Ascending aorta (tissue), 2 donors: ENCODE data around the gene NPTXR. TPM values are rescaled to one million over a fixed set of nuclear protein-coding genes. Genes with fewer than 3 reads are reported as not detected.

Experiments
- DNase-seq, 2 donors: peaks; one replicate each; pipeline ENCODE4 v3.0.0-alpha.2; 2019; ENCODE audit warnings: low spot score in 2 of 2
- H3K27ac ChIP-seq, 2 donors: fragments of 200-600 bp; sonication (generic); one replicate each; pipeline ENCODE4 v1.5.1; 2016 to 2017; ENCODE audit warnings: mild to moderate bottlenecking in 1 of 2
- H3K27me3 ChIP-seq: fragments of 200-600 bp; sonication (generic); one replicate; pipeline ENCODE4 v1.5.1; 2017
- H3K36me3 ChIP-seq, 2 donors: fragments of 200-600 bp; sonication (generic); one replicate each; pipeline ENCODE4 v1.5.1; 2016
- H3K4me1 ChIP-seq, 2 donors: fragments of 200-600 bp; sonication (generic); one replicate each; pipeline ENCODE4 v1.5.1; 2016 to 2017; ENCODE audit warnings: mild to moderate bottlenecking in 1 of 2
- H3K4me3 ChIP-seq, 2 donors: fragments of 200-600 bp; sonication (generic); one replicate each; pipeline ENCODE4 v1.5.1; 2016 to 2017; ENCODE audit warnings: mild to moderate bottlenecking in 1 of 2
- H3K9me3 ChIP-seq, 2 donors: fragments of 200-600 bp; sonication (generic); one replicate each; pipeline ENCODE4 v1.5.1; 2016
- CTCF ChIP-seq, 3 experiments: fragments of 200-600 bp in 2 of 3; fragments of 450-650 bp in 1 of 3; sonication (generic) in 2 of 3; IDR thresholded peaks; one replicate each; pipeline ENCODE4 v1.5.1; 2016 to 2019; ENCODE audit warnings: antibody characterized with exemption in 3 of 3, mild to moderate bottlenecking in 1 of 3, moderate library complexity in 1 of 3
- intact Hi-C: fragments of 100-400 bp; cut with DNase I; formaldehyde crosslinking; loops from one replicate; pipeline ENCODE4 v1.15.1; 2023
- total RNA-seq: library from RNA; depleted of rRNA; stranded (reverse); fragments of >200 nt; gene quantifications from one replicate; pipeline ENCODE4 v1.1.0, GENCODE V29; 2016

NPTXR gene
- total RNA-seq, 1 donor from 2014 or later: 46.3 TPM

- Histone ChIP-seq H3K4me3 (no peak overlapping the region), H3K27me3 (no peaks in the 10 kb centered on the region), H3K27ac (no peak overlapping the region), H3K4me1 (no peaks in the 10 kb centered on the region), H3K36me3 (peaks cover 3 to 18% of the 10 kb centered on the region in 2 donors), H3K9me3 (no peaks in the 10 kb centered on the region)
- intact Hi-C loops: no loop called here
- DNase-seq: no peak
- TF ChIP-seq CTCF (IDR thresholded peaks at IDR 0.05): no peak
Measured at GRCh38 chr22:38827510-38827909, 16.3 kb downstream of the NPTXR start.

- no peak for TF ChIP-seq CTCF (IDR thresholded peaks at IDR 0.05)
- Histone ChIP-seq H3K4me3 (no peak overlapping the region), H3K9me3 (no peaks in the 10 kb centered on the region), H3K4me1 (no peaks in the 10 kb centered on the region), H3K27ac (no peak overlapping the region), H3K36me3 (peaks cover 3 to 21% of the 10 kb centered on the region in 2 donors), H3K27me3 (no peaks in the 10 kb centered on the region)
- intact Hi-C loops: no loop called here
- DNase-seq: no peak
Measured at GRCh38 chr22:38826801-38827200, 17.0 kb downstream of the NPTXR start.

DNA sequence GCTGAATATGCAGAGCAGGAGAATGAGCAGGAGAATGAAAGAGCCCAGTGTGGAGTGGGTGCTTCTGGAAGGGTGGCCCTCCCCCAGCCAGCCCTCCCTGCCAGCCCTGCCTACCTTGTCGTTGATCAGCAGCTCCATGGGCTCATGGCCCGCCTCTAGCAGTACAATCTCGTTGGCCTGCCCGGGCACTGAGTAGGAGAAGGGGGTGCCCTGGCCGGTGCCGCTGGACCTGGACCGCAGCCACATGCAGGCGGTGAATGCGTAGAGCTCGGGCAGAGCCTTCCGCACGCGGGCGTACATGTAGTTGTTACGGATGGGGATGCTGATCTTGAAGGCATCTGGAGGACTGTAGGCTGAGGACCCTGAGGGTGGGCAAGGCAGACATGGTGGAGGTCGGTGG, 17.4 kb downstream of the NPTXR start:
- Histone ChIP-seq H3K9me3 (no peaks in the 10 kb centered on the region), H3K27ac (no peak overlapping the region), H3K4me3 (no peak overlapping the region), H3K4me1 (no peaks in the 10 kb centered on the region), H3K27me3 (no peaks in the 10 kb centered on the region), H3K36me3 (peaks cover 3 to 21% of the 10 kb centered on the region in 2 donors)
- DNase-seq: no peak
- intact Hi-C loops: no loop called here
- TF ChIP-seq CTCF (IDR thresholded peaks at IDR 0.05): no peak

DNA sequence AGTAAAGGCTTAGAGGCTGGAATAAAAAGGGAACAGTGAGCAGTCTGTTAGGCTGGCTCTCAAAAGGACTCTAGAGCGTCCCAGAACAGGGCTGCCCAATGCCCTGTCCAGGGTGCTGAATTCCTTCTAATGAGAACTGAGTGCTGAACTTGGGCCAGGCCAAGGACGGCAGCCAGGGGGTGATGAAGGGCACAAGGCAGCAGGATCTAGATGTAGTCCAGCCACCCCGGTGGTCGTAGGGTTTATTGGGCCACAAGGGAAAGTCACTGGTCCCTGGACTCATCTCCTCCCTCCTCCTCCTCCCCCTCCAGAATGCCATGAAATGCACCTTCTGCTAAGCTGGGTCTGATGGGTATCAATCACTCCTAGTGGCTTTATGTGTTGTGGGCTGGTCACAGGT, 19.2 kb downstream of the NPTXR start:
- TF ChIP-seq CTCF (IDR thresholded peaks at IDR 0.05): peak in 2 of 3 experiments; percentile 26 to 27
- no peaks in the 10 kb centered on the region for H3K4me1 ChIP-seq
- H3K4me3 ChIP-seq: no peak overlapping the region
- no peaks in the 10 kb centered on the region for H3K27me3 ChIP-seq
- H3K36me3 ChIP-seq: peaks cover 3 to 21% of the 10 kb centered on the region in 2 donors
- H3K27ac ChIP-seq: no peak overlapping the region
- no peaks in the 10 kb centered on the region for H3K9me3 ChIP-seq
- no peak for DNase-seq
- intact Hi-C loops: no loop called here

- H3K27me3 ChIP-seq: no peaks in the 10 kb centered on the region
- no peaks in the 10 kb centered on the region for H3K9me3 ChIP-seq
- no peak for TF ChIP-seq CTCF (IDR thresholded peaks at IDR 0.05)
- H3K36me3 ChIP-seq: peaks cover 3 to 21% of the 10 kb centered on the region in 2 donors
- H3K27ac ChIP-seq: no peak overlapping the region
- intact Hi-C loops: no loop called here
- no peak for DNase-seq
- no peak overlapping the region for H3K4me3 ChIP-seq
- H3K4me1 ChIP-seq: no peaks in the 10 kb centered on the region
Measured at GRCh38 chr22:38823637-38824036, 20.2 kb downstream of the NPTXR start.

- H3K4me1 ChIP-seq: no peaks in the 10 kb centered on the region
- H3K9me3 ChIP-seq: no peaks in the 10 kb centered on the region
- intact Hi-C loops: no loop called here
- H3K4me3 ChIP-seq: no peak overlapping the region
- TF ChIP-seq CTCF (IDR thresholded peaks at IDR 0.05): no peak
- no peaks in the 10 kb centered on the region for H3K27me3 ChIP-seq
- no peak for DNase-seq
- peaks cover 3 to 21% of the 10 kb centered on the region in 2 donors for H3K36me3 ChIP-seq
- no peak overlapping the region for H3K27ac ChIP-seq
Measured at GRCh38 chr22:38823076-38823475, 20.8 kb downstream of the NPTXR start.
